ENCODE measurements around the gene RNF112. TPM values are rescaled to one million over a fixed set of nuclear protein-coding genes. Genes with fewer than 3 reads are reported as not detected.
"Not testable (repeated sequence)": the region's sequence is repeated elsewhere in the genome, so short reads cannot be mapped to it uniquely, and the experiment has no call there.

The RNF112 gene
- total RNA-seq, 1 donor from 2014 or later = 0.36 TPM

DNA sequence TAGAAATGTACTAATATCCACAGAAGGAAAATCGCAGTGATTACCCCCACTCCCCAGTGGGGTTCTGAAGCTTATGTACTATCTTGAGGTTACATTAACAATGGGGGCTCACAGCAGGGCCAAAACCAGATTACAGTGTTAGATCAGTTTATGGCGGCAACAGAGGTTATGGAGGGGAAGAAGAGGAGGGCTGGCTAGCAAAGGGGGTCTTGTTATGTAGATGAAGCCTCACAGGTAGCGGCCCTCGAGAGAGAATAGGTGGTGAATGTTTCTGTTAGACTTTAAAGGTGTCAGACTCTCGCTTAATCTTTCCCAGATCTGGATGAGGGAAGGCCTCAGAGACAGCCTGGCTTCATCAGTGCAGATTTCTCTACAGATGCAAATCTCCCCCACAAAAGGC lies 22.2 kb downstream of the RNF112 start:
- peaks cover 8% of the 10 kb centered on the region for H3K27me3 Mint-ChIP-seq (ENCODE audit: low read depth, unreplicated experiment)
- no peaks in the 10 kb centered on the region for H3K9me3 Mint-ChIP-seq (ENCODE audit: unreplicated experiment)
- Histone ChIP-seq H2AFZ (ENCODE audit: low read depth, low read length) (no peak overlapping the region), H3K27me3 (ENCODE audit: insufficient read depth, low read length) (no peaks in the 10 kb centered on the region), H3K9me3 (ENCODE audit: insufficient read depth, low read depth, low read length) (no peaks in the 10 kb centered on the region), H3K9ac (ENCODE audit: low read length) (no peak overlapping the region), H3K4me1 (ENCODE audit: insufficient read depth, low read length) (no peaks in the 10 kb centered on the region), H4K20me1 (ENCODE audit: insufficient read depth, low read length) (no peaks in the 10 kb centered on the region), H3K36me3 (ENCODE audit: insufficient read depth, low read length) (no peaks in the 10 kb centered on the region), H3K79me2 (ENCODE audit: insufficient read depth, low read length) (no peaks in the 10 kb centered on the region), H3K4me2 (ENCODE audit: low read length) (no peak overlapping the region), H3K4me3 (ENCODE audit: insufficient read depth, low read depth, low read length) (no peak overlapping the region), H3K27ac (ENCODE audit: low read depth, low read length) (no peak overlapping the region)
- TF ChIP-seq, protein P1, sequence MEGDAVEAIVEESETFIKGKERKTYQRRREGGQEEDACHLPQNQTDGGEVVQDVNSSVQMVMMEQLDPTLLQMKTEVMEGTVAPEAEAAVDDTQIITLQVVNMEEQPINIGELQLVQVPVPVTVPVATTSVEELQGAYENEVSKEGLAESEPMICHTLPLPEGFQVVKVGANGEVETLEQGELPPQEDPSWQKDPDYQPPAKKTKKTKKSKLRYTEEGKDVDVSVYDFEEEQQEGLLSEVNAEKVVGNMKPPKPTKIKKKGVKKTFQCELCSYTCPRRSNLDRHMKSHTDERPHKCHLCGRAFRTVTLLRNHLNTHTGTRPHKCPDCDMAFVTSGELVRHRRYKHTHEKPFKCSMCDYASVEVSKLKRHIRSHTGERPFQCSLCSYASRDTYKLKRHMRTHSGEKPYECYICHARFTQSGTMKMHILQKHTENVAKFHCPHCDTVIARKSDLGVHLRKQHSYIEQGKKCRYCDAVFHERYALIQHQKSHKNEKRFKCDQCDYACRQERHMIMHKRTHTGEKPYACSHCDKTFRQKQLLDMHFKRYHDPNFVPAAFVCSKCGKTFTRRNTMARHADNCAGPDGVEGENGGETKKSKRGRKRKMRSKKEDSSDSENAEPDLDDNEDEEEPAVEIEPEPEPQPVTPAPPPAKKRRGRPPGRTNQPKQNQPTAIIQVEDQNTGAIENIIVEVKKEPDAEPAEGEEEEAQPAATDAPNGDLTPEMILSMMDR (IDR thresholded peaks at IDR 0.05; ENCODE audit: insufficient read depth, low read depth, low read length) = no peak
- no peak for TF ChIP-seq EZH2 (IDR thresholded peaks at IDR 0.05; ENCODE audit: insufficient read depth, low read length)
- DNase-seq (ENCODE audit: low read depth) = no peak
- no peak for FAIRE-seq
- H3K27ac Mint-ChIP-seq (ENCODE audit: unreplicated experiment) = no peak overlapping the region
- H3K4me3 Mint-ChIP-seq (ENCODE audit: unreplicated experiment) = no peak overlapping the region
- no peaks in the 10 kb centered on the region for H3K4me1 Mint-ChIP-seq (ENCODE audit: low read depth, unreplicated experiment)
- no peaks in the 10 kb centered on the region for H3K36me3 Mint-ChIP-seq (ENCODE audit: low read depth, unreplicated experiment)

DNA sequence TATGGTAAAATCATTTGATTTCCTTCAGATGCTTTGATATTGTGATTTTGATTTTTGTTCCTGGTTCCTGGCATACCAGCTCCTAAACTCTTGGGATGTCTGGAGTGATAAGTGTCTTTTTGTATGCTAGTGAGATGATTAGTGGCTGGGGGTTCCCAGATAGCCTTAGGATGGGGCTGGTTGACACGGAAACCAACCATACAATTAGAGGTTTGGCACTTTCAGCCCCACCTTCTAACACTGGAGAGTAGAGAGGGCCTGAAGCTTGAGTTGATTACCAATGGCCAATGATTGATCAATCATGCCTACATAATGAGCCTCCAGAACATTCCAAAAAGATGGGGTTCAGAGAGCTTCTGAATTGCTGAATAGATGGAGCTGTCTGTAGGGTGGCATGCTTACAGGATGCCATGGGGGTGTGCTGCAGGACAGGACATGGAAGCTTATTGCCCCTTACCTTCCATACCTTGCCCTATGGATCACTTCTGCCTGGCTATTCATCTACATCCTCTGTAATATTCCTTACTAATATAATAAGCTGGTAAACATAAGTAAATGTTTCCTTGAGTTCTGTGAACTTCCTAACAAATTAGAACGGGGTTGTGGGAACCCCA lies 22.8 kb downstream of the RNF112 start:
- no peak overlapping the region for H3K4me2 ChIP-seq (ENCODE audit: low read length)
- no peak for TF ChIP-seq EZH2 (IDR thresholded peaks at IDR 0.05; ENCODE audit: insufficient read depth, low read length)
- TF ChIP-seq, protein P1 (IDR thresholded peaks at IDR 0.05; ENCODE audit: insufficient read depth, low read depth, low read length) = no peak
- DNase-seq (ENCODE audit: low read depth) = no peak
- Mint-ChIP-seq H3K27ac (ENCODE audit: unreplicated experiment) (no peak overlapping the region), H3K4me3 (ENCODE audit: unreplicated experiment) (no peak overlapping the region), H3K27me3 (ENCODE audit: low read depth, unreplicated experiment) (peaks cover 8% of the 10 kb centered on the region), H3K36me3 (ENCODE audit: low read depth, unreplicated experiment) (no peaks in the 10 kb centered on the region), H3K9me3 (ENCODE audit: unreplicated experiment) (no peaks in the 10 kb centered on the region), H3K4me1 (ENCODE audit: low read depth, unreplicated experiment) (no peaks in the 10 kb centered on the region)
- no peaks in the 10 kb centered on the region for H3K36me3 ChIP-seq (ENCODE audit: insufficient read depth, low read length)
- H4K20me1 ChIP-seq (ENCODE audit: insufficient read depth, low read length) = no peaks in the 10 kb centered on the region
- no peaks in the 10 kb centered on the region for H3K4me1 ChIP-seq (ENCODE audit: insufficient read depth, low read length)
- H3K9me3 ChIP-seq (ENCODE audit: insufficient read depth, low read depth, low read length) = no peaks in the 10 kb centered on the region
- no peaks in the 10 kb centered on the region for H3K79me2 ChIP-seq (ENCODE audit: insufficient read depth, low read length)
- H3K27me3 ChIP-seq (ENCODE audit: insufficient read depth, low read length) = no peaks in the 10 kb centered on the region
- no peak overlapping the region for H3K9ac ChIP-seq (ENCODE audit: low read length)
- no peak overlapping the region for H3K4me3 ChIP-seq (ENCODE audit: insufficient read depth, low read depth, low read length)
- no peak overlapping the region for H2AFZ ChIP-seq (ENCODE audit: low read depth, low read length)
- no peak for FAIRE-seq
- H3K27ac ChIP-seq (ENCODE audit: low read depth, low read length) = no peak overlapping the region

DNA sequence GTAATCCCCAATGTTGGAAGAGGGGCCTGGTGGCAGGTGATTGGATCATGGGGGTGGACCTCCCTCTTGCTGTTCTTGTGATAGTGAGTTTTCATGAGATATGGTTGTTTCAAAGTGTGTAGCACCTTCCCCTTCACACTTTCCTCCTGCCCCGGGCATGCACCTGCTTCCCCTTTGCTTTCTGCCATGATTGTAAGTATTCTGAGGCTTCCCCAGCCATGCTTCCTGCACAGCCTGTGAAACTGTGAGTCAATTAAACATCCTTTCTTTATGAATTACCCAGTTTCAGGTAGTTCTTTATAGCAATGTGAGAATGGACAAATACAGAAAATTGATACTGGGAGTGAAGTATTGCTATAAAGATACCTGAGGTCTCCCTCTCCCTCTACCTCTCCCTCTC lies 29.4 kb downstream of the RNF112 start:
- H3K27ac ChIP-seq (ENCODE audit: low read depth, low read length) = no peak overlapping the region
- H3K9me3 ChIP-seq (ENCODE audit: insufficient read depth, low read depth, low read length) = peaks cover 6% of the 10 kb centered on the region
- H3K36me3 Mint-ChIP-seq (ENCODE audit: low read depth, unreplicated experiment) = peaks cover 6% of the 10 kb centered on the region
- no peak overlapping the region for H2AFZ ChIP-seq (ENCODE audit: low read depth, low read length)
- TF ChIP-seq, protein P1 (IDR thresholded peaks at IDR 0.05; ENCODE audit: insufficient read depth, low read depth, low read length) = no peak
- no peak for TF ChIP-seq EZH2 (IDR thresholded peaks at IDR 0.05; ENCODE audit: insufficient read depth, low read length)
- H3K4me3 ChIP-seq (ENCODE audit: insufficient read depth, low read depth, low read length) = no peak overlapping the region
- H3K36me3 ChIP-seq (ENCODE audit: insufficient read depth, low read length) = no peaks in the 10 kb centered on the region
- H3K27me3 Mint-ChIP-seq (ENCODE audit: low read depth, unreplicated experiment) = peaks cover 3% of the 10 kb centered on the region
- no peaks in the 10 kb centered on the region for H3K4me1 ChIP-seq (ENCODE audit: insufficient read depth, low read length)
- FAIRE-seq = no peak
- H4K20me1 ChIP-seq (ENCODE audit: insufficient read depth, low read length) = no peaks in the 10 kb centered on the region
- H3K27ac Mint-ChIP-seq (ENCODE audit: unreplicated experiment) = no peak overlapping the region
- H3K4me2 ChIP-seq (ENCODE audit: low read length) = no peak overlapping the region
- H3K9me3 Mint-ChIP-seq (ENCODE audit: unreplicated experiment) = peaks cover 22% of the 10 kb centered on the region
- no peaks in the 10 kb centered on the region for H3K4me1 Mint-ChIP-seq (ENCODE audit: low read depth, unreplicated experiment)
- H3K79me2 ChIP-seq (ENCODE audit: insufficient read depth, low read length) = no peaks in the 10 kb centered on the region
- H3K27me3 ChIP-seq (ENCODE audit: insufficient read depth, low read length) = no peaks in the 10 kb centered on the region
- no peak overlapping the region for H3K4me3 Mint-ChIP-seq (ENCODE audit: unreplicated experiment)
- DNase-seq (ENCODE audit: low read depth) = no peak
- no peak overlapping the region for H3K9ac ChIP-seq (ENCODE audit: low read length)

DNA sequence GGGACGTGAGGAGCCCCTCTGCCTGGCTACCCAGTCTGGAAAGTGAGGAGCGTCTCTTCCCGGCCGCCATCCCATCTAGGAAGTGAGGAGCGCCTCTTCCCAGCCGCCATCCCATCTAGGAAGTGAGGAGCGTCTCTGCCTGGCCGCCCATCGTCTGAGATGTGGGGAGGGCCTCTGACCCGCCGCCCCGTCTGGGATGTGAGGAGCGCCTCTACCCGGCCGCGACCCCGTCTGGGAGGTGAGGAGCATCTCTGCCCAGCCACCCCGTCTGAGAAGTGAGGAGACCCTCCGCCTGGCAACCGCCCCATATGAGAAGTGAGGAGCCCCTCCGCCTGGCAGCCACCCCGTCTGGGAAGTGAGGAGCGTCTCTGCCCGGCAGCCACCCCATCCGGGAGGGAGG lies 30.3 kb downstream of the RNF112 start:
- not testable (repeated sequence) for H3K4me3 Mint-ChIP-seq (ENCODE audit: unreplicated experiment); FAIRE-seq; H3K27ac Mint-ChIP-seq (ENCODE audit: unreplicated experiment); H3K79me2 ChIP-seq (ENCODE audit: insufficient read depth, low read length); H3K27me3 Mint-ChIP-seq (ENCODE audit: low read depth, unreplicated experiment); H3K4me1 ChIP-seq (ENCODE audit: insufficient read depth, low read length); H3K4me3 ChIP-seq (ENCODE audit: insufficient read depth, low read depth, low read length); H3K36me3 Mint-ChIP-seq (ENCODE audit: low read depth, unreplicated experiment); H3K27ac ChIP-seq (ENCODE audit: low read depth, low read length); DNase-seq (ENCODE audit: low read depth); H3K9me3 ChIP-seq (ENCODE audit: insufficient read depth, low read depth, low read length); H3K36me3 ChIP-seq (ENCODE audit: insufficient read depth, low read length); H2AFZ ChIP-seq (ENCODE audit: low read depth, low read length); H3K27me3 ChIP-seq (ENCODE audit: insufficient read depth, low read length); H3K9ac ChIP-seq (ENCODE audit: low read length); H4K20me1 ChIP-seq (ENCODE audit: insufficient read depth, low read length); H3K4me1 Mint-ChIP-seq (ENCODE audit: low read depth, unreplicated experiment); H3K4me2 ChIP-seq (ENCODE audit: low read length)
- H3K9me3 Mint-ChIP-seq (ENCODE audit: unreplicated experiment) = peaks cover 22% of the 10 kb centered on the region

Data from astrocyte (in vitro differentiated cells and primary cell).